Breast epithelium (tissue), 4 donors: ENCODE data around the gene GREB1L. TPM values are rescaled to one million over a fixed set of nuclear protein-coding genes. Genes with fewer than 3 reads are reported as not detected.

Source experiments
- DNase-seq, 2 donors: peaks; one replicate each; pipeline ENCODE4 v3.0.0-alpha.2; 2019; ENCODE audit warnings: low spot score in 2 of 2
- H3K27ac ChIP-seq, 2 donors: fragments of 200-600 bp; sonication (generic) in 1 of 2; one replicate each; pipeline ENCODE4 v1.5.1; 2016 to 2019; ENCODE audit warnings: mild to moderate bottlenecking in 1 of 2
- H3K27me3 ChIP-seq, 2 donors: fragments of 200-600 bp; sonication (generic) in 1 of 2; one replicate each; pipeline versions ENCODE4 v1.5.1 to v1.6.0; 2017 to 2019; ENCODE audit warnings: control low read depth in 1 of 2, mild to moderate bottlenecking in 1 of 2
- H3K36me3 ChIP-seq: fragments of 200-600 bp; one replicate; pipeline ENCODE4 v1.5.1; 2019
- H3K4me1 ChIP-seq, 2 donors: fragments of 200-600 bp; sonication (generic); one replicate each; pipeline ENCODE4 v1.5.1; 2016 to 2019; ENCODE audit warnings: control low read depth in 1 of 2
- H3K4me3 ChIP-seq, 3 donors: fragments of 200-600 bp; sonication (generic); 1 replicate in 2 of 3; 2 replicates in 1 of 3; pipeline ENCODE4 v1.5.1; 2016 to 2019; ENCODE audit warnings: mild to moderate bottlenecking in 3 of 3, moderate library complexity in 2 of 3
- H3K9me3 ChIP-seq, 2 donors: fragments of 200-600 bp; sonication (generic) in 1 of 2; one replicate each; pipeline ENCODE4 v1.5.1; 2016 to 2019; ENCODE audit warnings: control low read depth in 1 of 2
- POLR2A ChIP-seq: fragments of 450-650 bp; IDR thresholded peaks from one replicate; pipeline ENCODE4 v1.6.1; 2016; ENCODE audit warnings: antibody characterized with exemption, mild to moderate bottlenecking, moderate library complexity
- POLR2AphosphoS5 ChIP-seq, 3 donors: sonication (generic); formaldehyde crosslinking; IDR thresholded peaks; one replicate each; pipeline ENCODE4 v1.6.1; 2017; ENCODE audit warnings: antibody characterized with exemption in 3 of 3
- intact Hi-C: fragments of 100-400 bp; cut with DNase I; formaldehyde crosslinking; loops from one replicate; pipeline ENCODE4 v1.15.1; 2023; ENCODE audit warnings: low total_unique reads
- total RNA-seq, 3 donors: library from RNA; depleted of rRNA; stranded (reverse); fragments of >200 nt; gene quantifications; one replicate each; pipeline ENCODE4 v1.1.0, GENCODE V29; 2016
- TF ChIP-seq, protein P1 (sequence below), 3 donors: fragments of 450-650 bp; IDR thresholded peaks; one replicate each; pipeline ENCODE4 v1.5.1; 2016 to 2017; ENCODE audit warnings: antibody characterized with exemption in 3 of 3, mild to moderate bottlenecking in 3 of 3, moderate library complexity in 3 of 3

GREB1L gene
- total RNA-seq, 3 donors from 2014 or later: 6.6 to 75.7 (median 8.9) TPM

- Histone ChIP-seq H3K36me3 (no peaks in the 10 kb centered on the region), H3K27ac (no peak overlapping the region), H3K4me3 (no peak overlapping the region), H3K9me3 (no peaks in the 10 kb centered on the region), H3K27me3 (no peaks in the 10 kb centered on the region), H3K4me1 (no peaks in the 10 kb centered on the region)
- TF ChIP-seq, protein P1, sequence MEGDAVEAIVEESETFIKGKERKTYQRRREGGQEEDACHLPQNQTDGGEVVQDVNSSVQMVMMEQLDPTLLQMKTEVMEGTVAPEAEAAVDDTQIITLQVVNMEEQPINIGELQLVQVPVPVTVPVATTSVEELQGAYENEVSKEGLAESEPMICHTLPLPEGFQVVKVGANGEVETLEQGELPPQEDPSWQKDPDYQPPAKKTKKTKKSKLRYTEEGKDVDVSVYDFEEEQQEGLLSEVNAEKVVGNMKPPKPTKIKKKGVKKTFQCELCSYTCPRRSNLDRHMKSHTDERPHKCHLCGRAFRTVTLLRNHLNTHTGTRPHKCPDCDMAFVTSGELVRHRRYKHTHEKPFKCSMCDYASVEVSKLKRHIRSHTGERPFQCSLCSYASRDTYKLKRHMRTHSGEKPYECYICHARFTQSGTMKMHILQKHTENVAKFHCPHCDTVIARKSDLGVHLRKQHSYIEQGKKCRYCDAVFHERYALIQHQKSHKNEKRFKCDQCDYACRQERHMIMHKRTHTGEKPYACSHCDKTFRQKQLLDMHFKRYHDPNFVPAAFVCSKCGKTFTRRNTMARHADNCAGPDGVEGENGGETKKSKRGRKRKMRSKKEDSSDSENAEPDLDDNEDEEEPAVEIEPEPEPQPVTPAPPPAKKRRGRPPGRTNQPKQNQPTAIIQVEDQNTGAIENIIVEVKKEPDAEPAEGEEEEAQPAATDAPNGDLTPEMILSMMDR (IDR thresholded peaks at IDR 0.05): peak; percentile 9 to 59 (median 58)
- TF ChIP-seq POLR2AphosphoS5 (IDR thresholded peaks at IDR 0.05): no peak
- TF ChIP-seq POLR2A: no peak
- DNase-seq: no peak
- intact Hi-C loops: no loop called here
Measured at GRCh38 chr18:21444465-21445212, 202.6 kb downstream of the GREB1L start.

DNA sequence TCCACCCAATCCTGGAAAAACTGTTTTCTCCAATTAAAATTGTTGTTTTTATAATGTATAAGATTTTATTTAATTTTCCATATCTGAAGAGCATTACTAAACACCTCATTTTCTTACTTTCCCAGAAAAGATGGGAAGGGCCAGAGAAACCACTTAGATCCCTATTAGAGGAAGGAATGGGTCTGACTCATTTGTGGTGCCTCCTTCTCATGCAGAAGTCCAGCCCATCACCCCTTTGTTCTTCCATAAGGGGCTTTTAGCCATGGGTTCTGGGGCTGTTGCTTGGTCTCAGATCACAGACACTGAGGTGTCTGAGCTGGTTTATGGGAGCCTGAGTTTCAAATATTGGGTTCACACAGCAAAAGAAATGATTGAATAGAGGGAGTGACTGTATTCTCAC lies 206.3 kb downstream of the GREB1L start:
- TF ChIP-seq POLR2AphosphoS5 (IDR thresholded peaks at IDR 0.05) (no peak), POLR2A (no peak)
- TF ChIP-seq, protein P1 (IDR thresholded peaks at IDR 0.05): no peak
- H3K9me3 ChIP-seq: no peaks in the 10 kb centered on the region
- H3K4me1 ChIP-seq: no peaks in the 10 kb centered on the region
- H3K27me3 ChIP-seq: no peaks in the 10 kb centered on the region
- DNase-seq: no peak
- no peak overlapping the region for H3K4me3 ChIP-seq
- no peak overlapping the region for H3K27ac ChIP-seq
- no peaks in the 10 kb centered on the region for H3K36me3 ChIP-seq
- intact Hi-C loops: no loop called here

GRCh38 chr18:21449367-21450290 lies 207.6 kb downstream of the GREB1L start:
- no peaks in the 10 kb centered on the region for H3K36me3 ChIP-seq
- TF ChIP-seq POLR2AphosphoS5 (IDR thresholded peaks at IDR 0.05) (no peak), POLR2A (no peak)
- DNase-seq: no peak
- intact Hi-C loops: no loop called here
- no peak overlapping the region for H3K27ac ChIP-seq
- no peak overlapping the region for H3K4me3 ChIP-seq
- H3K4me1 ChIP-seq: no peaks in the 10 kb centered on the region
- H3K9me3 ChIP-seq: no peaks in the 10 kb centered on the region
- no peaks in the 10 kb centered on the region for H3K27me3 ChIP-seq

DNA sequence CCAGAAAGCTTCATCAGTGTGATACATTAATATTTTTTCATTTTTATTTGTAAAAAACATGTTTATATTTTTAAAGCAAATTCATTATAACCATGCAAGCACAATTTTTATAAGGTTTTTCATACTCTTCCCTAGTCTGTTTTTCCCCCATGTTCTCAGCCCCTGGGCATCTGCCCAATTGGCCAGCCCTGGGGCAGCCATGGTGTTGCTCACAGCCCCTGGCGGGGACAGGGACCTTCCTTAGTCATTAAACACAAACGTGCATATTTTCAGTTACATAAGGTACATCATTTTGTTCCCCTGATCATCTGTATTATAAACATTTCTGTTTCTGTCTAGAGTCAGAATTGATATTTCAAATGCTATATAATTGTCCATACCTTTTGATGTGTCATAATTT lies 208.5 kb downstream of the GREB1L start:
- no peak overlapping the region for H3K27ac ChIP-seq
- intact Hi-C loops: no loop called here

DNA sequence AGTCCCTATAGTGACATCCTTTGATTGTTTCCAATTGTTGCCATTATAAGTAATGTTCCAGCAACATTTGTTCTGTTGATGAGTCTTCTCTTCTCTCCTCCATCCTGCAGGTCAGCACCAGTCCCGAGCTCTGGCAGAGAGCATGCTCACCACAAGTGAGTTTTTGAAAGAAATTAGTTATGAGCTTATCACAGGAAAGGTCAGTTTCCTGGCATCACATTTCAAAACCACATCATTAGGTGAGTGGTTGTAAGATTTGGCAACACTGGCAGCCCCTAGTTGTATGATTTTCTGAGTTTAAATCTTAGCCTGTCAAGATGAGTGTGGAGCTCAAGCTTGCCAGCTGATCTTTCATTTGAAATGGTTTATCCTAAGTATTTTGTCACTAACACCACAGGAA lies 208.9 kb downstream of the GREB1L start:
- H3K27ac ChIP-seq: no peak overlapping the region
- H3K4me1 ChIP-seq: no peaks in the 10 kb centered on the region
- H3K9me3 ChIP-seq: no peaks in the 10 kb centered on the region
- intact Hi-C loops: no loop called here
- no peak for DNase-seq
- TF ChIP-seq, protein P1 (IDR thresholded peaks at IDR 0.05): no peak
- TF ChIP-seq POLR2AphosphoS5 (IDR thresholded peaks at IDR 0.05) (no peak), POLR2A (no peak)
- no peaks in the 10 kb centered on the region for H3K27me3 ChIP-seq
- H3K36me3 ChIP-seq: no peaks in the 10 kb centered on the region
- H3K4me3 ChIP-seq: no peak overlapping the region

More for the DNA sequence above, 208.5 kb downstream of the GREB1L start:
- TF ChIP-seq POLR2A: no peak
- TF ChIP-seq, protein P1 (IDR thresholded peaks at IDR 0.05): no peak
- no peak for TF ChIP-seq POLR2AphosphoS5 (IDR thresholded peaks at IDR 0.05)
- no peak for DNase-seq
- H3K9me3 ChIP-seq: no peaks in the 10 kb centered on the region
- H3K27me3 ChIP-seq: no peaks in the 10 kb centered on the region
- no peaks in the 10 kb centered on the region for H3K36me3 ChIP-seq
- no peaks in the 10 kb centered on the region for H3K4me1 ChIP-seq
- no peak overlapping the region for H3K4me3 ChIP-seq
